Right lobe of liver (tissue), 6 donors: Measurements from ENCODE around the gene TAF13. TPM values are rescaled to one million over a fixed set of nuclear protein-coding genes. Genes with fewer than 3 reads are reported as not detected.
"Not testable (repeated sequence)": the region's sequence is repeated elsewhere in the genome, so short reads cannot be mapped to it uniquely, and the experiment has no call there.

Experiments
- ATAC-seq, 4 donors: fragments of 200-7000 bp; cut with Tn5 transposase; one replicate each; pipeline ENCODE4 v1.9.1; 2020; ENCODE audit warnings: mild to moderate bottlenecking in 4 of 4, moderate library complexity in 4 of 4
- DNase-seq, 3 donors: peaks; one replicate each; pipeline ENCODE4 v3.0.0-alpha.2; 2020
- H3K27ac ChIP-seq, 3 donors: fragments of 200-600 bp; one replicate each; pipeline ENCODE4 v1.8.0; 2022
- H3K27me3 ChIP-seq, 2 donors: fragments of 200-600 bp; one replicate each; pipeline ENCODE4 v1.8.0; 2022
- H3K36me3 ChIP-seq, 4 donors: fragments of 200-600 bp; sonication (generic) in 1 of 4; one replicate each; pipeline versions ENCODE4 v1.5.1 to v1.8.0; 2017 to 2022; ENCODE audit warnings: control low read depth in 1 of 4
- H3K4me1 ChIP-seq, 4 donors: fragments of 200-600 bp; sonication (generic) in 1 of 4; one replicate each; pipeline versions ENCODE4 v1.5.1 to v1.8.0; 2017 to 2022; ENCODE audit warnings: control low read depth in 1 of 4
- H3K4me3 ChIP-seq, 3 donors: fragments of 200-600 bp; one replicate each; pipeline ENCODE4 v1.8.0; 2022
- H3K9me3 ChIP-seq, 4 donors: fragments of 200-600 bp; sonication (generic) in 1 of 4; one replicate each; pipeline versions ENCODE4 v1.5.1 to v1.8.0; 2017 to 2022; ENCODE audit warnings: control low read depth in 1 of 4
- POLR2A ChIP-seq: fragments of 450-650 bp; IDR thresholded peaks from one replicate; pipeline ENCODE4 v1.6.1; 2017; ENCODE audit warnings: antibody characterized with exemption, mild to moderate bottlenecking
- WGBS: methylation state at CpG from one replicate; pipeline ENCODE4 v1.1.6; 2018; ENCODE audit warnings: low coverage, low lambda C conversion rate; ENCODE audit not compliant: insufficient coverage; ENCODE audit errors: missing lambda C conversion rate; 5-methylcytosine and 5-hydroxymethylcytosine counted together
- intact Hi-C, 2 donors: fragments of 100-400 bp; cut with DNase I; formaldehyde crosslinking; loops; one replicate each; pipeline versions ENCODE4 v1.11.2 to v1.14.1; 2022
- small RNA-seq, 2 experiments: library from RNA; depleted of rRNA; stranded (forward); fragments of <200 nt; gene quantifications; one replicate each; pipeline ENCODE3, GENCODE V24; 2016
- total RNA-seq, 6 experiments: library from RNA; depleted of rRNA in 2 of 6; stranded (reverse); fragments of >200 nt in 2 of 6; fragmentation: NEBNext Ultra II Directional in 3 of 6; extraction: Animal tissue kit (Norgen Biotek cat#: 25700) in 3 of 6; gene quantifications; one replicate each; pipeline versions ENCODE4 v1.1.0 to v1.2.4, GENCODE V29; 2016 to 2023
- TF ChIP-seq, protein P1 (sequence below), 4 donors: fragments of 200-600 bp in 3 of 4; fragments of 450-650 bp in 1 of 4; IDR thresholded peaks; one replicate each; pipeline versions ENCODE4 v1.5.1 to v1.8.0; 2016 to 2022; ENCODE audit warnings: antibody characterized with exemption in 4 of 4, mild to moderate bottlenecking in 2 of 4
- donor health status: DM: no; HTN: yes; CAD: no.
- donor health status: DM: no; HTN: no; CAD: no.
- donor health status: DM: no; HTN: no; CAD: no.
- donor health status: DM: no; HTN: yes; CAD: no.
- donor health status: DM: no; HTN: yes; CAD: no.

TAF13 gene
- total RNA-seq, 6 experiments from 2014 or later = 19.2 to 41.1 (median 26.4) TPM

DNA sequence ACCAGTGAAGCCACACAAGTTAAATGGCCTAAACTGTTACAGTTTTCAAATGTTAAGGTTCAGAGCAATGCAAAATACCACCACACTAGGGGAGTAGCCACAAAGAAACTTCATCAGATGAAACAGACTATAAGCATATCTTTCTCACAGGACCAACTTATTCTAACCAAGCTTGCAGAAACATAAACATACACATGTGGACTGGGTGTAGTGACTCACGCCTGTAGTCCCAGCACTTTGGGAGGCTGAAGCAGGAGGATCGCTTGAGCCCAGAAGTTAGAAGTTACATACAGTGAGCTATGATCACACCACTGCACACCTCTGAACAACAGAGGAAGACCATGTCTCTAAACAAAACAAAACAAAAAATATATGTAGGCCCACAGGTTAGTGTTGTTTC lies 51.2 kb downstream of the TAF13 start:
- Histone ChIP-seq H3K4me3 (no peak overlapping the region), H3K36me3 (peaks cover 0 to 4% (median 0%) of the 10 kb centered on the region in 4 donors), H3K27me3 (no peaks in the 10 kb centered on the region), H3K9me3 (no peaks in the 10 kb centered on the region), H3K4me1 (no peaks in the 10 kb centered on the region), H3K27ac (no peak overlapping the region)
- 93% methylated on average over 2 of the region's 2 CpGs for WGBS
- TF ChIP-seq POLR2A = no peak
- TF ChIP-seq, protein P1, sequence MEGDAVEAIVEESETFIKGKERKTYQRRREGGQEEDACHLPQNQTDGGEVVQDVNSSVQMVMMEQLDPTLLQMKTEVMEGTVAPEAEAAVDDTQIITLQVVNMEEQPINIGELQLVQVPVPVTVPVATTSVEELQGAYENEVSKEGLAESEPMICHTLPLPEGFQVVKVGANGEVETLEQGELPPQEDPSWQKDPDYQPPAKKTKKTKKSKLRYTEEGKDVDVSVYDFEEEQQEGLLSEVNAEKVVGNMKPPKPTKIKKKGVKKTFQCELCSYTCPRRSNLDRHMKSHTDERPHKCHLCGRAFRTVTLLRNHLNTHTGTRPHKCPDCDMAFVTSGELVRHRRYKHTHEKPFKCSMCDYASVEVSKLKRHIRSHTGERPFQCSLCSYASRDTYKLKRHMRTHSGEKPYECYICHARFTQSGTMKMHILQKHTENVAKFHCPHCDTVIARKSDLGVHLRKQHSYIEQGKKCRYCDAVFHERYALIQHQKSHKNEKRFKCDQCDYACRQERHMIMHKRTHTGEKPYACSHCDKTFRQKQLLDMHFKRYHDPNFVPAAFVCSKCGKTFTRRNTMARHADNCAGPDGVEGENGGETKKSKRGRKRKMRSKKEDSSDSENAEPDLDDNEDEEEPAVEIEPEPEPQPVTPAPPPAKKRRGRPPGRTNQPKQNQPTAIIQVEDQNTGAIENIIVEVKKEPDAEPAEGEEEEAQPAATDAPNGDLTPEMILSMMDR (IDR thresholded peaks at IDR 0.05) = no peak
- DNase-seq = no peak
- intact Hi-C loops = no loop called here
- ATAC-seq = no peak

DNA sequence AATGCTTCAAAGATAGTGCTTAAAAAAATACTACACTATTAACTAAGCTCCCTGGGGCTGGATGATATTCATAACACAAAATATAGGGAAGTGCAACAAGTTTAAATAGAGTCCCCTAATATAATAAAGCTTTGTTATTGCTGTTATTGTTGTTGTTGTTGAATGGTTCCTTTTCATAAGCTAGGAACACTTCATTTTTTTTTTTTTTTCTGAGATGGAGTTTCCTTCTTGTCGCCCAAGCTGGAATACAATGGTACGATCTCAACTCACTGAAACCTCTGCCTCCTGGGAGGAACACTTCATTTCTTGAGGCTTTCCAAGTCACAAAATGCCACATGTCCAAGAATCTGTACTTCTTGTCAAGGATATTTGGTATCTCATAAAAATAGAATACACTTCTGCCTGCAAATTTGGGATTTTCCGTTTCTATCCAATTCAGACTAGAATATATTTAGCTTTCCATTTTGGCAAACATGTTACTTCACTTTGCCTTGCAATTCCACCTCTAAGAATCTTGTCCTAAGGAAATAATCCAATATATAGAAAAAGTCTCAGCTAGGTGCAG lies 55.0 kb downstream of the TAF13 start:
- ATAC-seq (no peak), DNase-seq (no peak)
- Histone ChIP-seq H3K4me3 (no peak overlapping the region), H3K36me3 (peaks cover 0 to 10% (median 0%) of the 10 kb centered on the region in 4 donors), H3K9me3 (no peaks in the 10 kb centered on the region), H3K27ac (no peak overlapping the region), H3K4me1 (no peaks in the 10 kb centered on the region), H3K27me3 (no peaks in the 10 kb centered on the region)
- WGBS = 92% methylated on average over 2 of the region's 3 CpGs
- TF ChIP-seq, protein P1 (IDR thresholded peaks at IDR 0.05) = no peak
- no peak for TF ChIP-seq POLR2A
- intact Hi-C loops = no loop called here

DNA sequence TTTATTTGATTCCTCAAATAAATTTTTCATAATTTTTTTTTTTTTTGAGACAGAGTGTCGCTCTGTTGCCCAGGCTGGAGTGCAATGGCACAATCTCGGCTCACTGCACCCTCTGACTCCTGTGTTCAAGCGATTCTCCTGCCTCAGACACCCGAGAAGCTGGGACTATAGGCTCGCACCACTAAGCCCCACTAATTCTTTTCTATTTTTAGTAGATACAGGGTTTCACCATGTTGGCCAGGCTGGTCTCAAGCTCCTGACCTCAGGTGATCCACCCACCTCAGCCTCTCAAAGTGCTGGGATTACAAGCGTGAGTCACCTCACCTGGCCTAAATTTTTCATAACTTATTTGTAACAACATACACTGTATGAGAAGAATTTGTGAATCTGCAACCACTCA lies 58.1 kb downstream of the TAF13 start:
- 96% methylated on average over 6 of the region's 6 CpGs for WGBS
- ATAC-seq, H3K27ac ChIP-seq, H3K27me3 ChIP-seq, H3K9me3 ChIP-seq, intact Hi-C loops, H3K4me1 ChIP-seq, H3K4me3 ChIP-seq, DNase-seq: not testable (repeated sequence)
- peaks cover 0 to 15% (median 2%) of the 10 kb centered on the region in 4 donors for H3K36me3 ChIP-seq

DNA sequence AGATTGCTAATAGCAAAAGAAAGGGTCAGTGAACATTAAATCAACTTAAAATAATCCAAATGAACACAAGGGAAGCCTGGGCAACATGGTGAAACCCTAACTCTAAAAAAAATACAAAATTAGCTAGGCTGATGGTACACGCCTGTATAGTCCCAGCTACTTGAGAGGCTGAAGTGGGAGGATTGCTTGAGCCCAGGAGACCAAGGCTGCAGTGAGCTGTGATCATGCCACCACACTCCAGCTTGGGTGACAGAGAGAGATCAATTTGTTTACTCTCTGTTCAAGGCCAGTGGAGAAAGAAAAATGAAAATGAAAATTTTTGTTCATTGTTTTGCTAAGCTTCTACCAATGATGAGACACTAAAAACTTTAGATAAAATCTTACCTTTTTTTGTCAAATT lies 58.7 kb downstream of the TAF13 start:
- intact Hi-C loops = no loop called here
- DNase-seq = no peak
- WGBS = 90% methylated on average over 1 of the region's 1 CpG
- Histone ChIP-seq H3K27me3 (no peaks in the 10 kb centered on the region), H3K36me3 (peaks cover 0 to 20% (median 2%) of the 10 kb centered on the region in 4 donors), H3K4me1 (no peaks in the 10 kb centered on the region), H3K27ac (no peak overlapping the region), H3K4me3 (no peak overlapping the region), H3K9me3 (no peaks in the 10 kb centered on the region)
- no peak for ATAC-seq
- no peak for TF ChIP-seq POLR2A
- TF ChIP-seq, protein P1 (IDR thresholded peaks at IDR 0.05) = no peak

Small RNA genes within 50 kb of the gene (small RNA-seq; reads per million reads assigned to genes)
- gene AL356488.2 (0 reads per million in 2 experiments), gene BX679664.1 (0 reads per million in 2 experiments)

Other genes starting within 250 kb of the TAF13 start
- not detected for gene AKNAD1, start 218.9 kb downstream of the TAF13 start, total RNA-seq
- gene GPSM2, start 199.0 kb downstream of the TAF13 start, total RNA-seq = 1 to 10 TPM in 2 of 6 experiments, under 1 TPM in 4; 0.51 to 2.1 (median 0.89) TPM
- 10 to 100 TPM; 14.1 to 22.1 (median 19.5) TPM for gene CLCC1, start 112.5 kb downstream of the TAF13 start, total RNA-seq
- 1 to 10 TPM; 2.4 to 4.2 (median 2.6) TPM for gene WDR47, start 33.9 kb downstream of the TAF13 start, total RNA-seq
- 10 to 100 TPM; 10.5 to 21.9 (median 15.1) TPM for gene TMEM167B, start 14.8 kb upstream of the TAF13 start, total RNA-seq
- gene ELAPOR1, start 38.1 kb upstream of the TAF13 start, total RNA-seq = 1 to 10 TPM in 1 of 6 experiments, under 1 TPM in 5; 0.16 to 1.2 (median 0.22) TPM
- gene SARS1, start 137.9 kb upstream of the TAF13 start, total RNA-seq = 100 to 1,000 TPM in 2 of 6 experiments, 10 to 100 TPM in 4; 73.5 to 123 (median 91.6) TPM
- gene CELSR2, start 173.5 kb upstream of the TAF13 start, total RNA-seq = 1 to 10 TPM; 1.3 to 3.3 (median 3.0) TPM
- gene PSRC1, start 207.1 kb upstream of the TAF13 start, total RNA-seq = 1 to 10 TPM in 5 of 6 experiments, under 1 TPM in 1; 0.70 to 3.4 (median 1.5) TPM
- gene MYBPHL, start 231.0 kb upstream of the TAF13 start, total RNA-seq = not detected